NCI-H2227 (cell line): ENCODE measurements around the gene LRRC74B.

Experiments used
- DNase-seq: peaks from one replicate; lab custom pipeline; 2025; ENCODE audit not compliant: unreplicated experiment; lab: John Stamatoyannopoulos, UW

Gene LRRC74B

GRCh38 chr22:21101877-21102638 is 56.3 kb downstream of the LRRC74B start:
- DNase-seq = no peak

- DNase-seq = peak; percentile 83
Measured at GRCh38 chr22:21102659-21103267, 57.0 kb downstream of the LRRC74B start.

GRCh38 chr22:21103633-21104032 is 57.9 kb downstream of the LRRC74B start:
- DNase-seq = no peak

GRCh38 chr22:21104126-21104691 is 58.5 kb downstream of the LRRC74B start:
- DNase-seq = no peak

GRCh38 chr22:21105294-21105693 is 59.5 kb downstream of the LRRC74B start:
- DNase-seq = no peak

- DNase-seq = no peak
Measured at GRCh38 chr22:21106000-21106399, 60.3 kb downstream of the LRRC74B start.

GRCh38 chr22:21108379-21109115 is 62.8 kb downstream of the LRRC74B start:
- no peak for DNase-seq
